HL-60 (cell line): ENCODE measurements around the gene HOXA11.

ENCODE experiments used
- CTCF ChIP-seq: IDR thresholded peaks from one replicate; pipeline ENCODE4 v1.5.1; 2011; ENCODE audit warnings: low read length, control low read depth, inconsistent platforms; ENCODE audit not compliant: insufficient read depth
- GABPA ChIP-seq: IDR thresholded peaks from 2 replicates; pipeline ENCODE4 v1.6.1; 2012; ENCODE audit warnings: low read depth
- POLR2AphosphoS5 ChIP-seq: IDR thresholded peaks from 2 replicates; pipeline ENCODE4 v1.6.1; 2012; ENCODE audit warnings: low read depth

DNA sequence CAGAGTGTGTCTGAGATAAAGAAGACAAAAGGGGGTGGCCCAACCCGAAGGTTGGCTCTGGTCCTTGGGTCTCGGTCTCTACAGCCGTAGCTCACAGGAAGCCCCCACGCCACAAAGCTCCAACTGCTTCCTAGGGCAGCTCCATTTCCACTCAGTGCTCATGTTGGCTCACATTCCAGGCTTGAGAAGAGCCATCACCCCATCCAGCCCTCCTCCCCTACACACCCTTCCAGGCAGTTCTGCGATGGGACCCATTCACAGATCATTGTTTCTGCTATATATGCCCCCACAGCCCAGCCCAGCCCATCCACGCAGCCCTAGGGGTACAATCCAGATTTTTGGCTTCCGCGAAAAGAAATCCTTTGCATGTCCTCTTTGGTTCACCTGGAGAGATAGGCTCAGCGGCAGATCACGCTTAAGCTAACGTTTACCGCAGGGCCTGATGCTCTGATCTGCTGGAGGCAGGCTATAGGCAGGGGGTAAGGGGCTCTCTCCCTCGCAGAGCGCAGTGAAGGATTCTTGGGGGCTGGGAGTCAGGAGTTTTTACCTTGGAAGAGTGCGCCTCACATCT is 6.2 kb upstream of the HOXA11 start:
- TF ChIP-seq CTCF (no peak), GABPA (no peak), POLR2AphosphoS5 (no peak)
